Effector memory CD4-positive, alpha-beta T cell (primary cell): ENCODE measurements around the gene ZNF326.

Experiments used
- DNase-seq, 3 donors: peaks; one replicate each; pipeline ENCODE4 v3.0.0-alpha.2; 2020
- H3K27ac ChIP-seq: 2 replicates; pipeline ENCODE4 v1.7.0; 2013; ENCODE audit warnings: mild to moderate bottlenecking, low read length, moderate library complexity; ENCODE audit not compliant: insufficient read depth, poor library complexity, severe bottlenecking
- H3K27me3 ChIP-seq: replicated peaks from 2 replicates; pipeline ENCODE4 v1.7.0; 2013; ENCODE audit warnings: mild to moderate bottlenecking, low read length; ENCODE audit not compliant: insufficient read depth, control insufficient read depth, poor library complexity, severe bottlenecking
- H3K36me3 ChIP-seq: 2 replicates; pipeline ENCODE4 v1.7.0; 2013; ENCODE audit warnings: mild to moderate bottlenecking, low read length, moderate library complexity; ENCODE audit not compliant: control insufficient read depth, insufficient read depth
- H3K4me1 ChIP-seq: 2 replicates; pipeline ENCODE4 v1.7.0; 2013; ENCODE audit warnings: low read length, mild to moderate bottlenecking; ENCODE audit not compliant: control insufficient read depth, insufficient read depth, poor library complexity, severe bottlenecking
- H3K4me3 ChIP-seq: 2 replicates; pipeline ENCODE4 v1.7.0; 2013; ENCODE audit warnings: low read length, low read depth, mild to moderate bottlenecking; ENCODE audit not compliant: insufficient read depth, poor library complexity, severe bottlenecking
- H3K9me3 ChIP-seq: 2 replicates; pipeline ENCODE4 v1.7.0; 2013; ENCODE audit warnings: mild to moderate bottlenecking, low read length, moderate library complexity; ENCODE audit not compliant: control insufficient read depth

The ZNF326 gene

DNA sequence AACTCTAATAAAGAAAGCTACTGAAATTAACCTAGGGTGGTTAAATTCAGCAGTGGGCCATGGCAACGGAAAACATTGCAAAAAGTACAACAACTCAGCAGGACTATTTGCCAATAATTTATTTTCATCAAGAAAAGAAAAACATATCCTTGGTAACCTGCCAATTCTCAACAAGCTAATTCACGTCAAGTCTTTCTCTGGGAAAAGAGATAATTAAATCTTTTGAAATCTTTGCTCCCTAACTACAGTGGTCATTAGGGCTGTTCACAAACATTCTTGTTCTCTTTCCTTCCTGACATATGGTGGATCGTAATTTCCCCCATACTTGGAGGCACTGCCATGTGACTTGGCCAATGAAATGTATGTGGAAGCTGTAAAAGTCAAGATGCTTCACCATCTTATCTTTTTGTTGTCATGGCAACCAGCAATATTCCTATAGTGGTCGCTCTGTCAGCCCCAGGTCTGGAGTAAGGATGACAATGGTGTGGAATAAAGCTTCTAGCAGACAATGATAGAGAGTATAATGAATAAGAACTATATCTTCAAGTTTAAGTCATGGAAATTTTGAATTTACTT lies 29.6 kb upstream of the ZNF326 start:
- Histone ChIP-seq H3K27me3 (no peaks in the 10 kb centered on the region), H3K36me3 (no peaks in the 10 kb centered on the region), H3K4me1 (no peaks in the 10 kb centered on the region), H3K4me3 (no peak overlapping the region), H3K27ac (no peak overlapping the region), H3K9me3 (no peaks in the 10 kb centered on the region)
- DNase-seq, result no peak

DNA sequence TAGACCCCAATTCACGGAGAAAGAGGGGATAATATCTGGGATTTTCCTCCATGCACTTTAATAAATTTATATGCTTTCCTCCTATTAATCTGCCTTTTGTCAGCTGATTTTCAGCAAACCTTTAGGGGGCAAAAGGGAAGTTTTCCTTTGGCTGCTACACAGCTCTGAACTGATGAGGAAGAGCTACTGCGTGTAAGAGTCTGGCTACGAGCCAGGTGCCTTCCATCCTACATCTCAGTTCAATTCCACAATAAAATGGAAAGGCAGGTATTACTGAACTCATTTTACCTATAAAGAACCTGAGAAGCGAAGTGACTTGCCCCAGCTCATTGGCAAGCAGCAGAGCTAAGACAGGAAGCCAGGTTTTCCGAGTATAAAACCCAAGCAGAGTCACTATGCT lies 28.3 kb upstream of the ZNF326 start:
- H3K4me3 ChIP-seq, result no peak overlapping the region
- no peaks in the 10 kb centered on the region for H3K36me3 ChIP-seq
- no peaks in the 10 kb centered on the region for H3K9me3 ChIP-seq
- DNase-seq, result no peak
- no peak overlapping the region for H3K27ac ChIP-seq
- no peaks in the 10 kb centered on the region for H3K27me3 ChIP-seq
- H3K4me1 ChIP-seq, result no peaks in the 10 kb centered on the region

DNA sequence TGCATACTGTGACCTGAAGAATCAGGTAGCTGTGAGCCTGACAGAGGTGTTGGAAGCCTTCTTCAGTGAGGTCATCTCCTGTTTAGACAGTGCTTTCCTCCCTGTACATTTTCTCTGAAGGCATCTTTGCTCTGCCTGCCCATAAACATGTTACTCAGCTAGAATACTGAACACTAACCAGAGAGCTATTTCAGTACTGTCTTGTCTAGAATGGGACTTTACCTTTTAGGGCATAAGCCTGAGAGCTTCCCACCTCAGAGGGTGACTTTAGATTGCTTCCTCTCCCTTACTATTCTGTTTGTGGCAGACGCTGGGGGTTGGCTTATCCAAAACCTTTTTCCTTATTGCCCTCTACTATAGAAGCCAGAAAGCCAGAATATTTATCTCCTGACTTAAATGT lies 23.3 kb upstream of the ZNF326 start:
- Histone ChIP-seq H3K27ac (no peak overlapping the region), H3K4me1 (no peaks in the 10 kb centered on the region), H3K9me3 (no peaks in the 10 kb centered on the region), H3K27me3 (no peaks in the 10 kb centered on the region), H3K4me3 (no peak overlapping the region), H3K36me3 (no peaks in the 10 kb centered on the region)
- DNase-seq, result no peak

DNA sequence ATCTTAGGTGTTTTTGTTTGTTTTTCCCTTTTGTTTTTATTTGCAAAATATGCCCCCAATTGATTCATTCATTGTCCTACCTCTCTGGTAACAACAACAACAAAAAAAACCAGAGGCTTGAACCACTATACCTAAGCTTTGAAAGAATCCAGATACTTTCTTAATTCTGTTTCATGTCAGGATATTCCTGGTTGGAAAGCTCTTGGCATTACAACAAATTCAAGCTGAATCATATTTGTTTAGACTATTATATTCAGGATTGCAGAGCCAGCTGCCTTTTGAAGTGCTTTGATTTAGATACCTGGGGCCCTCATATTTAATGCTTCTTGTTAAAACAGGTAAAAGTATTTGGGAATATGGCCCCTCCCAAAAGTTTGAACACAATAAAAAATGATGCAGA lies 22.9 kb upstream of the ZNF326 start:
- no peak overlapping the region for H3K27ac ChIP-seq
- no peak overlapping the region for H3K4me3 ChIP-seq
- H3K4me1 ChIP-seq, result no peaks in the 10 kb centered on the region
- no peaks in the 10 kb centered on the region for H3K27me3 ChIP-seq
- H3K9me3 ChIP-seq, result no peaks in the 10 kb centered on the region
- no peaks in the 10 kb centered on the region for H3K36me3 ChIP-seq
- no peak for DNase-seq

DNA sequence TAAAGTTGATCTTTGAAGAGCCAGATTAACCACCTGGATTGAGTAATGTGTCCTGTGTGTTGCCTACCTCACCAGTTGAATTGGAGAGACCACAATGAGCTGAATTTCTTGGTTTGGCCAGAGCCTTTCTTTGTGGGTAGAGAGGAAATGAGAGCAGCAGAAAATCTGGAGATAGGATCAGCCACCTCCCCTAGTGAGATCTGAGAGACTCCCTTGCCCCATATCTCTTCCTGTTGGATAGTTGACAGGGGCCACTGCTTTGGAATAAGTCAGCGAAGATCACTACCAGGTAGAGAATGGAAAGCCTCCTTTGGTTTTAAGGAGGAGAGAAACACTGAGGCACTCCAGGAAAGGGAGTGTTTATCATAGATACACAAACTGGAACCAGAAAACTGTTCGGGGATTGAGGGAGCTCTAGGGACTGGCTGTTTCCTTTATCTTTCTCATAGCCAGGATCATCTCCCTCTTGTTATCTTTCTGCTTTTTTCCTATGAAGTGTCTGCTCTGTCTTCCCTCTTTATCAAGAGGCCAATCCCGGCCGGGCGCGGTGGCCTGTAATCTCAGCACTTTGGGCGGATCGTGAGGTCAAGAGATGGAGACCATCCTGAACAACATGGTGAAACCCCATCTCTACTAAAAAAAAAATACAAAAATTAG lies 21.3 kb upstream of the ZNF326 start:
- DNase-seq, result no peak
- H3K9me3 ChIP-seq, result no peaks in the 10 kb centered on the region
- no peaks in the 10 kb centered on the region for H3K36me3 ChIP-seq
- H3K4me1 ChIP-seq, result no peaks in the 10 kb centered on the region
- no peak overlapping the region for H3K27ac ChIP-seq
- H3K27me3 ChIP-seq, result no peaks in the 10 kb centered on the region
- no peak overlapping the region for H3K4me3 ChIP-seq

DNA sequence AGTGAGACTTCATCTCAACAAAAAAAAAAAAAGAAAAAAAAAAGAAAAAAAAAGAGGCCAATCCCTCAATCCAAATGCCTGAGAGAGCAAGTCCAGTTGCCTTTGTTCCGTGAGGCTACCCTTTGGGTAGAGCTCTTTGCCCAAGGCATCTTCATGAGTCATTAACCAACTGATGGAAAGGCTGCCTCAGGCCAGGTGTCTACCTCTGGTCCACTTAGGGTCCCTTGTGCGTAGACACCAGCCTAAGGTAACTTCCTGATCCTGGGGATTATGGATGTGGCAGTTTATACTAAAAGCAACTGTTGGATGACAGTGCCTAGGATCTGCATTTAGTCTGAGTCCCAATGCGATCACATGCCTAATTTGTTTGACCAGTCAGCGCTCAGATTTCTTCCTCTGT lies 20.7 kb upstream of the ZNF326 start:
- no peak overlapping the region for H3K4me3 ChIP-seq
- no peak for DNase-seq
- H3K27ac ChIP-seq, result no peak overlapping the region
- no peaks in the 10 kb centered on the region for H3K4me1 ChIP-seq
- no peaks in the 10 kb centered on the region for H3K9me3 ChIP-seq
- no peaks in the 10 kb centered on the region for H3K36me3 ChIP-seq
- H3K27me3 ChIP-seq, result no peaks in the 10 kb centered on the region

DNA sequence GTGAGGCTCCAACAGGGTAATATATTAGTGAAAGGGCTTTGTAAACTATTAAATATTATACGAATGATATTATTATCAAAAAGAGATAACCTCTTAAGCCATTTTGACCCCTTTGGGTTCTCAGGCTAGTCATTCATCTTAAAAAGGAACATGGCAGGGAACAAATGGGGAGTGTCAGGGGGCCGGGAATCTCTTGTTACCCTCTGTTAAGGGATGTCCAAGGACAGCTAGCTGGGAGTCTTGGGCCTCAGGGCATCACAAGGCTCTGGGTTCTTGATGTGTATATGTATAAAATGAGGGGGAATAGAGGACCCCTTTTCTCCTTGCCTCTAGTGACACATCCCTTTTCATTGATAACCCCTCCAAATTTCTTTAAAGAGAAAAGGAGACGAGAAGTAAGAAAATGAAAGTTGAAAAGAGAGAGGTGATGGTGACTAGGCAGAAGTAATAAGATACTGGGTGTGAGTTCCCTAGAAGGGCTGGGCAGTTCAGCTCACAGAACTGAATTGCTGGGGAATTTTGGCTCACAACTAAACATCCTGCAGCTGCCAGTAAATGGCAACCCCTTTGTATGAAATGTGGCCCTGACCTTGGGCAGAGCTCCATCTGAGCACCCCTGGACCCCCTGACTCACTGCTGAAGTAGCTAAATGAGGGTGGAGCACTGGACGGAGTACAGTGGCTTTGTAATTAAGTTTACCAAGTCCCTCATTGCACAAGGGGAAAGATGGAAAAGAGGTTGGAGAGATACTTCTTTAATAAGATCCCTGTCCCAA lies 20.0 kb upstream of the ZNF326 start:
- Histone ChIP-seq H3K27me3 (no peaks in the 10 kb centered on the region), H3K4me1 (no peaks in the 10 kb centered on the region), H3K9me3 (no peaks in the 10 kb centered on the region), H3K36me3 (no peaks in the 10 kb centered on the region), H3K4me3 (no peak overlapping the region), H3K27ac (no peak overlapping the region)
- DNase-seq, result no peak

DNA sequence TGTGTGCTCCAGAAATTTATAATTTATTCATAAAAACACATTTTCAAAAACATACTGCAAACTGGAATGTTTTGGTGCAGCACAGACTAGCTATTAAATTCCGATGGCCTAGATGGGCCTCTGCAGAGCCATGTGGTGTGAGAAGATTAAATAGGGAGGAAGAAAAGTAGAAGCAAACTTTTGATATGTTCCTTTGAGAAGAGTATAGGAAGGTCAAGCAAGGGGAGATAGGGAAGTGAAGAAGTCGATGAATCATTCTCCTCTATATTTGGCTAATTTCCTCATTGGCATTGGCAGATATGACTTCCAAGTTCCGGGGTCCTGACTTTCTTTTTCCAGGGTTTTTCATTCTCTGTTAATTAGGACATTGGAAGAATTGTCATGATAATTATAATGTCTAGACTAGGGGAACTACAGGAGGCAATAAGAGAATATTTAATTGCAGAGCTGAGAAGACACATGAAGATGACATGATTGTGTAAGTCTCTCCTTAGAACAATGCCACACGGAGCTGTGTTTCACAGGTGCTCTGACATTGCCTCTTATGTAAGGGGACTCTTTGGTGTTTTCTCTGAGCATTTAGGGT lies 19.3 kb upstream of the ZNF326 start:
- Histone ChIP-seq H3K27me3 (no peaks in the 10 kb centered on the region), H3K36me3 (no peaks in the 10 kb centered on the region), H3K9me3 (no peaks in the 10 kb centered on the region), H3K4me1 (no peaks in the 10 kb centered on the region), H3K4me3 (no peak overlapping the region), H3K27ac (no peak overlapping the region)
- DNase-seq, result no peak

DNA sequence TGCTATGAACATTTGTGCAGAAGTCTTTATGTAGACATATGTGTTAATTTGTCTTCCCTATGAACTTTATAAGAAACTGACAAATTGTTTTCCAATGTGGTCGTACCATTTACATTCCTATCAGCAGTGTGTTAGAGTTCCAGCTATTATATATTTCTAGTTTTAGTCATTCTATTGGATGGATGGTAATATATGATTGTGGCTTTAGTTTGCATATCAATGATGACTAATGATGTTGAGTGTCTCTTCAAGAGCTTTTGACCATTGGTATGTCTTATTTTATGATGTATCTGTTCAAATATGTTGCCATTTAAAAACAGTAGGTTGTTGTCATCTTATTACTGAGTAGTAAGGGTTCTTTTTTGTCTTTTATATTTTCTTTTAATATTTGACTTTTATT lies 16.2 kb upstream of the ZNF326 start:
- no peaks in the 10 kb centered on the region for H3K27me3 ChIP-seq
- H3K9me3 ChIP-seq, result no peaks in the 10 kb centered on the region
- H3K4me3 ChIP-seq, result no peak overlapping the region
- no peak for DNase-seq
- H3K4me1 ChIP-seq, result no peaks in the 10 kb centered on the region
- H3K27ac ChIP-seq, result no peak overlapping the region
- no peaks in the 10 kb centered on the region for H3K36me3 ChIP-seq

DNA sequence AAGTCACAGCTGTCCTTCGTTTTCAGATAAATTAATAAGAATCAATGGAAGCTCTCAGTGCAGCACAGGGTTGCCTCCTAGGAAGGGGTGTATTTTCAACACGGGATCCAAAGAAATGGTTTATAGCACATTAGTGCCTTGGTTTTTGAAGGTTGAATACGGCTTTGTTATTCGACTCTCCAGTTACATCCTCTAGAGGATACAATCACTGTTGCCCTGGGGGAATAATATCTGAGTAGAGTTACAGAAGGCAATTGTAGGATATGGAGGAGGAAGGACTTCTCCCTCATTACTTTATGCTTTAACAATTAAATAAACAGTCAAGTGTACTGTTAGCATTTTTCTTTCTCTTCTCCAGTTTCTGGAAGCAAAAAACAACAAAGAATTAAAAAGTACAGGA lies 14.3 kb upstream of the ZNF326 start:
- H3K27ac ChIP-seq, result no peak overlapping the region
- H3K9me3 ChIP-seq, result no peaks in the 10 kb centered on the region
- no peaks in the 10 kb centered on the region for H3K27me3 ChIP-seq
- H3K4me1 ChIP-seq, result no peaks in the 10 kb centered on the region
- no peaks in the 10 kb centered on the region for H3K36me3 ChIP-seq
- no peak for DNase-seq
- H3K4me3 ChIP-seq, result no peak overlapping the region
